Measurements from ENCODE around the gene ANXA3.

DNA sequence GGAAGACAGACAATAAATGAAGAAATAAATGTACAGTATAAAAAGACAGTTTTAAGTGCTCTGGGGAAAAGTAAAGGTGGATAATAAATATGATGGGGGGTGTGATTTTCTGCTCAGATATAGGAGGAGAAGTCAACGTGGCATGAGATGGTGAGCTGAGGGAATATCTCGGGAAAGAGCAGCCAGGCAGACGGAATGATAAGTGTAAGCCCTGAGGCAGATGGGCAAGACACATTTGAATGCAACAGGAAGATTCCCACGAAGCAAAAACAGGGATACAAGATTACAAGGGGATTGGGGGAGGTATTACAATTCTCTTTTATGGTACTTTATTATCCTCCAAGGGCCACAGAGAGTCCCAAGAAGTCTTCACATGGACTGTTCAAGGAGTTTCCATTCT lies 11.1 kb downstream of the ANXA3 start:
- no peak for TF ChIP-seq POLR2A (IDR thresholded peaks at IDR 0.05)
- TF ChIP-seq CTCF (IDR thresholded peaks at IDR 0.05 in 8 of 11, conservative IDR thresholded peaks at IDR 0.05 in 3 of 11) = no peak
